ENCODE data around the gene USP4. TPM values are rescaled to one million over a fixed set of nuclear protein-coding genes. Genes with fewer than 3 reads are reported as not detected.
"Not testable (repeated sequence)": the region's sequence is repeated elsewhere in the genome, so short reads cannot be mapped to it uniquely, and the experiment has no call there.

Gene USP4
- total RNA-seq, 2 donors from 2014 or later, result 13.2 to 24.7 TPM

DNA sequence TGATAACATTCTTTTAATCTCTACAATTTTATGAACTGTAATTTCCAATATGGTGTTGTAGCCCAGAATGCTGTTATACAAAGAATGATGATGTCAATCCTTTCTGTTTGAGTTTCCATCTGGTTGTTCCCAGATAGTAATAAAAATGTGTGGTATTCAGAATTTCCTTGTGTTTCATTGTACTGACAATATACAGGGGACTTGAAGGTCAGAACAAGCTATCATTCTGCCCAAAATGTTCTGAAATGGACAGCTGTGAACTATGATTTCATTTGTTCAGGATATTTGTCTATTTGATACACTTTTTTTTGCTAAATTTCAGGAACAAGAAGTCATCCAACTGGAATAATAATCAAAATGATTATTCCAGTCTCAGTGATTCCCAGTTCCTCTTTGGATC, 103.6 kb downstream of the USP4 start:
- intact Hi-C loops (cut with DNase I), result no loop called here
- H3K27ac ChIP-seq, result no peak overlapping the region

DNA sequence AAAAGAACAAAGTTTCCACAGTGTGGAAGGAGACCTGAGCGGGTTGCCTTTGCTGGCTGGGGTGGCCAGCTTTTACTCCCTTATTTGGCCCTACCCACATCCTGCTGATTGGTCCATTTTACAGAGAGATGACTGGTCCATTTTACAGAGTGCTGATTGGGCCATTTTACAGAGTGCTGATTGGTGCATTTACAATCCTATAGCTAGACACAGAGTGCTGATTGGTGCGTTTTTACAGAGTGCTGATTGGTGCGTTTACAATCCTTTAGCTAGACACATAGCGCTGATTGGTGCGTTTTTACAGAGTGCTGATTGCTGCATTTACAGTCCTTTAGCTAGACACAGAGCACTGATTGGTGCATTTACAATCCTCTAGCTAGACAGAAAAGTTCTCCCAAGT, 111.0 kb downstream of the USP4 start:
- peaks cover 0 to 24% (median 0%) of the 10 kb centered on the region in 3 donors for H3K9me3 ChIP-seq

More for the DNA sequence above, 103.6 kb downstream of the USP4 start:
- Histone ChIP-seq H3K9me3 (peaks cover 0 to 4% (median 0%) of the 10 kb centered on the region in 3 donors), H3K36me3 (replicated peaks in 1 of 2; ENCODE audit: insufficient read depth in 1 of 2, low read depth in 2 of 2) (no peaks in the 10 kb centered on the region), H3K27me3 (no peaks in the 10 kb centered on the region), H3K4me3 (no peak overlapping the region), H3K4me1 (no peaks in the 10 kb centered on the region)
- TF ChIP-seq CTCF (IDR thresholded peaks at IDR 0.05), result no peak
- no peak for TF ChIP-seq POLR2A (IDR thresholded peaks at IDR 0.05)
- ATAC-seq, result no peak
- no peak for DNase-seq

More for the DNA sequence above, 111.0 kb downstream of the USP4 start:
- H3K27me3 ChIP-seq; H3K4me1 ChIP-seq; intact Hi-C loops (cut with DNase I); H3K4me3 ChIP-seq; DNase-seq; H3K36me3 ChIP-seq (replicated peaks in 1 of 2; ENCODE audit: insufficient read depth in 1 of 2, low read depth in 2 of 2); ATAC-seq; H3K27ac ChIP-seq: not testable (repeated sequence)
- 85 to 87% methylated on average over 5 of the region's 5 CpGs for WGBS, 2 donors

Small RNA genes lying within 50 kb of the gene (microRNA-seq; reads per million reads assigned to microRNA genes)
- gene MIR4271 (ENCODE audit: borderline number of aligned reads in 2 of 2, borderline replicate concordance in 2 of 2), result 0 to 0.45 reads per million in 2 donors

Small RNA genes lying within 50 kb of the gene (small RNA-seq; reads per million reads assigned to genes)
- gene AC121247.2 (not detected), gene MIR4271 (not detected), gene RF00019 (not detected)

Other genes with a start within 250 kb of the USP4 start
- 10 to 100 TPM; 63.6 to 67.9 TPM for gene QRICH1, start 246.0 kb downstream of the USP4 start, total RNA-seq
- gene QARS1, start 235.3 kb downstream of the USP4 start, total RNA-seq, result 100 to 1,000 TPM; 135 to 223 TPM
- 10 to 100 TPM; 30.6 to 33.6 TPM for gene USP19, start 219.2 kb downstream of the USP4 start, total RNA-seq
- 100 to 1,000 TPM; 204 to 337 TPM for gene LAMB2, start 207.0 kb downstream of the USP4 start, total RNA-seq
- gene CCDC71, start 173.7 kb downstream of the USP4 start, total RNA-seq, result 10 to 100 TPM; 15.5 to 19.5 TPM
- gene KLHDC8B, start 168.5 kb downstream of the USP4 start, total RNA-seq, result 10 to 100 TPM; 19.5 to 22.1 TPM
- 1 to 10 TPM; 4.9 TPM for gene C3orf62, start 62.8 kb downstream of the USP4 start, total RNA-seq
- gene GPX1, start 18.3 kb upstream of the USP4 start, total RNA-seq, result 100 to 1,000 TPM; 150 to 246 TPM
- gene RHOA, start 71.9 kb upstream of the USP4 start, total RNA-seq, result 100 to 1,000 TPM; 216 to 252 TPM
- 10 to 100 TPM; 14.0 to 59.0 TPM for gene TCTA, start 72.4 kb upstream of the USP4 start, total RNA-seq
- 10 to 100 TPM; 10.9 to 27.7 TPM for gene AMT, start 82.4 kb upstream of the USP4 start, total RNA-seq
- gene NICN1, start 89.3 kb upstream of the USP4 start, total RNA-seq, result 1 to 10 TPM; 1.6 to 5.4 TPM
- gene DAG1, start 130.2 kb upstream of the USP4 start, total RNA-seq, result 10 to 100 TPM; 46.8 to 57.9 TPM
- 1 to 10 TPM; 1.3 to 6.6 TPM for gene BSN, start 214.4 kb upstream of the USP4 start, total RNA-seq